Central memory CD8-positive, alpha-beta T cell (primary cell): ENCODE data around the gene TDRKH.

Experiments
- ATAC-seq: fragments of 150-1000 bp; cut with Tn5 transposase; replicated peaks from 2 replicates; pipeline ENCODE4 v1.10.0; 2022; ENCODE audit warnings: mild to moderate bottlenecking, moderate FRiP score, moderate number of reproducible peaks; ENCODE audit not compliant: poor library complexity, severe bottlenecking; ENCODE audit errors: extremely low read depth
- DNase-seq, 2 donors: peaks; one replicate each; pipeline ENCODE4 v3.0.0; 2021; ENCODE audit warnings: low spot score in 2 of 2
- H3K27ac Mint-ChIP-seq: one replicate; pipeline ENCODE4 v1.8.0; 2022; ENCODE audit warnings: low read depth, mild to moderate bottlenecking, moderate library complexity, mixed read lengths
- H3K27me3 Mint-ChIP-seq: one replicate; pipeline ENCODE4 v1.8.0; 2022; ENCODE audit warnings: mixed read lengths
- H3K36me3 Mint-ChIP-seq: one replicate; pipeline ENCODE4 v1.8.0; 2022; ENCODE audit warnings: mild to moderate bottlenecking, moderate library complexity, mixed read lengths; ENCODE audit not compliant: insufficient read depth
- H3K4me1 Mint-ChIP-seq: one replicate; pipeline ENCODE4 v1.8.0; 2022; ENCODE audit warnings: mixed read lengths
- H3K4me3 Mint-ChIP-seq: one replicate; pipeline ENCODE4 v1.8.0; 2022; ENCODE audit warnings: mild to moderate bottlenecking, moderate library complexity, mixed read lengths
- H3K9me3 Mint-ChIP-seq: one replicate; pipeline ENCODE4 v1.8.0; 2022; ENCODE audit warnings: mixed read lengths

The TDRKH gene

DNA sequence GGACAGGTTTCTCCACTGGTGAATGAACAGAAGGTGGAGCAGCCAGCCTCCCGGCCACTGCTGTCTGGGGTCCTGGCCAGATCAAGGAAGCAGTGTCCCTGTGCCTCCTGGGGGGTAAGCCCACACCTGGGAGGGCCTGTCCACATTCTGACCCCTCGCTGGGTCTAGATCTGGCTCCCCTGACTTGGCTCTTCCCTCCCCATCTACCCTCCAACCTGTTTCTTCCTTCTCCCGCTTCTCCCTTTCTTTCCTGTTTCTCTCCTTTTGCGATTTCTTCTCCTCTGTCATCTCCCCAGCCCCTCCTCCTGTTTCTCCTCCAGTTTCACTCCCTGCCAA lies 40.9 kb upstream of the TDRKH start:
- Mint-ChIP-seq H3K27ac (peak overlapping the region; percentile 83), H3K4me1 (peaks cover 62% of the 10 kb centered on the region)
- DNase-seq = no peak

DNA sequence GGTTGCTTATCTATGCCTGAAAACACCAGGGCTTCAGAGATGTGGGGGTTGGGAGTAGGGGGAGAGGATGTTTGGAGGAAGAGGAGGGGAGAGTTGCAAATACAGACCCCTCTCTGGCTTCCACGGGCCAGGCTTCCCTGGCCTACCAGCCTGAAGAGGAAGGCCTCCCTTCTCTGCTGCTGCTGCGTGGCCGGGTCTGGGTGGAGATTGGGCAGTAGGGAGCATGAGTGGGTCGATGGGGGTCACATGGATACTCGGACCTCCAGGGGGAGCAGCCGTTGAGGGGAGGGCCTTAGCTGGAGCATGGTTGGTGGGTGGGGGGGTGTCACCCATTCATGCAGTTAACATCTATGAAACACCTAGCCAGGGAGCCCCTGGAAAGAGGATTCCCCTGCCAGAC lies 39.8 kb upstream of the TDRKH start:
- H3K9me3 Mint-ChIP-seq = no peaks in the 10 kb centered on the region
- no peak for ATAC-seq
- no peak for DNase-seq
- H3K27me3 Mint-ChIP-seq = no peaks in the 10 kb centered on the region
- H3K4me1 Mint-ChIP-seq = peaks cover 62% of the 10 kb centered on the region
- peaks cover 8% of the 10 kb centered on the region for H3K36me3 Mint-ChIP-seq
- peak overlapping the region; percentile 82 for H3K27ac Mint-ChIP-seq
- H3K4me3 Mint-ChIP-seq = peak overlapping the region; percentile 57

More for the DNA sequence above, 40.9 kb upstream of the TDRKH start:
- Mint-ChIP-seq H3K4me3 (peak overlapping the region; percentile 57), H3K27me3 (no peaks in the 10 kb centered on the region), H3K9me3 (no peaks in the 10 kb centered on the region), H3K36me3 (peaks cover 8% of the 10 kb centered on the region)
- ATAC-seq = no peak

DNA sequence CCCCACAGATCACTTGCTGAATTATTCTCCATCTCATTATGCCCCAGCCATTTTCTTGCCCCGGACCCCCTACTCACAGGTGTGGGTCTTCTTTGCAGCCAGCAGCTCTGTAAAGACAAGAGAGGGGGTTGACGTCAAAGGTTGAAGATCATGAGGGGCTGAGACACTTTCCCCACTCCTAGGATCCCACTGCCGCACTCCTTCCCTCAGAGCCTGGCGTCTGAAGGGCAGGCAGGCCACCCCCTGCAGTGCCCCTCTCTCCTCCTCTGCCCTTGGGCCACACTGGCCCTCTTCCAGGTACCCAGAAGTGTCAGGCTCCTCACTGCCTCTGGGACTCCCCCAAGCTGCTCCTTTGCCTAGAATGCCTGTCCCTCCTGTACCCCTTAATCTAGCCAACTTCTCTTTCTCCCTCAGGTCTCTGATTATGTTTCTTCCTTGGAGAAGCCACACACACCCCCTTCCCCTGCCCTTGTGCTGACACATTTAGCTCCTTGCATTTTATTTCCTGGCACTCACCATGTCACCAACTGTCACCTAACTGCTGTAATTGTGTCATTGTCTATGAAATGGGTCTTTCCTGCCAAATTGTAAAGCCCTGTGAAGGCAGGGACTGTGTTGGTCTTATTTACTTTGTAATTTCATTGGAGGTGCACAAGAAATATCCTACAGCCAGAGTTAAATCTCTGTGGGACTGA lies 39.2 kb upstream of the TDRKH start:
- Mint-ChIP-seq H3K9me3 (no peaks in the 10 kb centered on the region), H3K36me3 (peaks cover 9% of the 10 kb centered on the region), H3K4me1 (peaks cover 62% of the 10 kb centered on the region), H3K27ac (peak overlapping the region; percentile 82), H3K27me3 (no peaks in the 10 kb centered on the region), H3K4me3 (peak overlapping the region; percentile 57)
- DNase-seq (no peak), ATAC-seq (no peak)

DNA sequence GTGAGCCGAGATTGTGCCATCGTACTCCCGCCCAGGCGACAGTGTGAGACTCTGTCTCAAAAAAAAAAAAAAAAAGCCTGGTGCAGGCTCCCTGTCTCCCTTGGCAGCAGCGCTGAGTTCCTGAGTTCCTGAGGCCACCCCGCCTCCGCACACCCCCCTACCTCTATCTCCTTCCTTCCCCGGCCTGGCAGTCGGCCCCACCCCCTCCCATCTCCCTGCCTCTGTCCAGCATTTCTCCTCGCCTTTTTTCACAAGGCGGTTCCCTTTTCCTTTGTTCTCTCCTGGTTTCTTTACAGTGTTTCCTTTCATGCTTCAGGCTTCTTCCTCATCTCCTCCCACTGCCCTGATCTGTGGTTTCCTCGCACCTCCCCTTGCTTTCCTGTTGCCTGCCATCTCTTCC lies 38.6 kb upstream of the TDRKH start:
- DNase-seq (no peak), ATAC-seq (no peak)
- Mint-ChIP-seq H3K9me3 (no peaks in the 10 kb centered on the region), H3K27me3 (no peaks in the 10 kb centered on the region), H3K4me1 (peaks cover 61% of the 10 kb centered on the region), H3K36me3 (peaks cover 11% of the 10 kb centered on the region), H3K27ac (peak overlapping the region; percentile 82), H3K4me3 (peak overlapping the region; percentile 57)

DNA sequence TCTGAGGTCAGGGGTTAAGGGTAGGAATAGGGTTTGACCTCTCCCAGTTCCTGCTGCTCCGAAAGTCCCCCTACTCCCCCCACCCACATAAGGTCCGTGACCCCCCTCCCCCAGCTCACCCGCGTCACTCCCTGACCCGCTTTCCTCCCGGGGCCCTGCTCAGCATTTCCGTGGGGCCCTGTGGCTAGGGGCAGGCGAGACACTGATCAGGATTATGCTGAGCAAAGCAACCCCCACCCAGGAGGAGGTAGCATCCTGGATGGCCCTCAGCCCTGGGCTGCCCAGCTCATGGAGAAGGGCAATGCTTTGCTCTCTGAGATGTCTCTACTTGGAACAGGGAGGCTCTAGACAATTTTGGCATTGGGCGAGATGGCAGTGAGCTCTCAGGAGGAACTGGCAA lies 37.6 kb upstream of the TDRKH start:
- no peak for DNase-seq
- Mint-ChIP-seq H3K4me1 (peaks cover 50% of the 10 kb centered on the region), H3K27ac (peak overlapping the region; percentile 43), H3K27me3 (no peaks in the 10 kb centered on the region), H3K4me3 (peak overlapping the region; percentile 44), H3K36me3 (peaks cover 11% of the 10 kb centered on the region), H3K9me3 (no peaks in the 10 kb centered on the region)
- ATAC-seq = no peak

DNA sequence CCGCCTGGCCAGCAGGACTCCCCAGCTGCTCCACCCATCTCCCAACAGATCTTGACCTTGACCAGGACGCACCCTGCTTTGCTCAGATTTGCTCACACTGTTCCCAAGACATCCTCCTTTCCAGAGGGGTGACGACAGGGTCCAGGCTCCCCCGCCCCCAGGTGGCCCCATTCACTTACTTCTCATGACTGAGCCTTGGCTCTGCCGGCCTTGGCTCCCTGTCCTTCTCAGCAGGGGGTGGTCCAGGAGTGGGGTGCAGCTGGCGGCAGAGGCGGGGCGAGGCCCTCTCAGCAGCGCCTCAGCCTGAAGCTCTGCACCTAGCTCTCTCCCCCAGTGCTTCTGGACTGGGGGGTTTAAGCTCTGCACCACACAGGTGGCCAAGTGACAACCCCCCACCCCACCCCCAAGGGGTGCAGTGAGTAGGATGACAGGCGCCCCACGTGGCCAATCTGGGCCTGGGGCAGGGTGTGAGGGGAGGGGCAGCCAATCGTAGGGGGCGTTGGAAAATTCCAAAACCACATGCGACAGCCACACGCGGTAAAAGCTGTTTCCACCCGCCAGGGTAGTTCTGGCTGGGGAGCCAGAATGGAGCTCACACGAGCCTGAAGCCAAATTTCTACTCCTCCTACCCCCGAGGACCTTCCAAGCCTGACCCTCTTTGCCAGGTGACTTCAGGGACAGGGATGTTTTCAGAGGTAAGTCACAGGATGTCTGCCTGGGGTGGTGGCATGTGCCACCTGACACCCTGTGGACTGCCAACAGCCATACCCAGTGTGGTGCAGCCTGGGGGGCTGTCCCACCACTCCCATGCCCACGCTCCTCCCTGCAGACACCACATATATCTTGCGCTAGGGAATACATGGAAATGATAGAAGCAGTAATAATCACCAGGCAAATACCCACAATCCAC lies 35.7 kb upstream of the TDRKH start:
- peak overlapping the region; percentile 91 for H3K27ac Mint-ChIP-seq

DNA sequence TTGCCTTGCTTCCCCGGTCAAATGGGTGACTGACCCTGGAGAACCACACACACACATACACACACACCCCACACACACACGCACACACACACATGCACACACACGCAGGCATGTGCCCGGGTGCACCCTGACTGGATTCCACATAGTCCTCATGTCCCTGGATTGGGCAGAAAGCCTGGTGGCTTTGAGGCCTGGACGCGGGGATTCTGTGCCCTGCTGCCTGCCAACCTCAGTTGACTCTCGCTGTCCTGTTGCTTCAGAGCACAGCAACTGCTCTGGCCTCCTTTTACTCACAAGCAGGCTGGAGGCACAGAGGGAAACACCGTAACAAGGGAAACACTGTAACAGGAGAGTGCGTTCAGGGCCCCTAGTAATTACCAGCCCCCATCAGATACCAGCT lies 34.9 kb upstream of the TDRKH start:
- Mint-ChIP-seq H3K36me3 (peaks cover 5% of the 10 kb centered on the region), H3K4me1 (peaks cover 46% of the 10 kb centered on the region), H3K4me3 (peak overlapping the region; percentile 42), H3K9me3 (no peaks in the 10 kb centered on the region), H3K27me3 (no peaks in the 10 kb centered on the region), H3K27ac (peak overlapping the region; percentile 91)
- DNase-seq (no peak), ATAC-seq (no peak)

More for the DNA sequence above, 35.7 kb upstream of the TDRKH start:
- ATAC-seq (no peak), DNase-seq (no peak)
- H3K4me3 Mint-ChIP-seq = peak overlapping the region; percentile 42
- peaks cover 8% of the 10 kb centered on the region for H3K36me3 Mint-ChIP-seq
- H3K4me1 Mint-ChIP-seq = peaks cover 46% of the 10 kb centered on the region
- no peaks in the 10 kb centered on the region for H3K27me3 Mint-ChIP-seq
- H3K9me3 Mint-ChIP-seq = no peaks in the 10 kb centered on the region

DNA sequence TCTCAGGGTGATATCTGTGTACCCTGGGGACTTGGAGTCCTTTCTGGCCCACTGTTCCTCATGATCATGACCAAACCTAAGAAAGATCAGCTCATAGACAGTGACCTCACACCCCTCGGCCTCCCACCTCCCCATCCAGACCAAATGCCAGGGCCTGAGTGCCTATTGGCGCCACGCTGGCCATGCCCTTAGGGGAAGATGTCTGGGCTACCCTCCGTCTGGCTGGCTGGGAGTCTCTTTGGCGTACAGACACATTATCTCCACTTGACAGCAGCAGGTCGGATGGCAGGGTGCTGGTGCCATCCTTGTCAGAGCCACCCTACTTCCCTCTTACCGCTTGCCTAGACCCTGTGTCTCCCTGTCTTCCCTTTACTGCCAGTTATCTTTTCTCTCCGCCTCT lies 32.9 kb upstream of the TDRKH start:
- DNase-seq = no peak
- H3K27me3 Mint-ChIP-seq = no peaks in the 10 kb centered on the region
- no peak overlapping the region for H3K27ac Mint-ChIP-seq
- H3K4me3 Mint-ChIP-seq = peak overlapping the region; percentile 59
- peaks cover 6% of the 10 kb centered on the region for H3K36me3 Mint-ChIP-seq
- no peak for ATAC-seq
- H3K4me1 Mint-ChIP-seq = peaks cover 33% of the 10 kb centered on the region
- H3K9me3 Mint-ChIP-seq = no peaks in the 10 kb centered on the region

DNA sequence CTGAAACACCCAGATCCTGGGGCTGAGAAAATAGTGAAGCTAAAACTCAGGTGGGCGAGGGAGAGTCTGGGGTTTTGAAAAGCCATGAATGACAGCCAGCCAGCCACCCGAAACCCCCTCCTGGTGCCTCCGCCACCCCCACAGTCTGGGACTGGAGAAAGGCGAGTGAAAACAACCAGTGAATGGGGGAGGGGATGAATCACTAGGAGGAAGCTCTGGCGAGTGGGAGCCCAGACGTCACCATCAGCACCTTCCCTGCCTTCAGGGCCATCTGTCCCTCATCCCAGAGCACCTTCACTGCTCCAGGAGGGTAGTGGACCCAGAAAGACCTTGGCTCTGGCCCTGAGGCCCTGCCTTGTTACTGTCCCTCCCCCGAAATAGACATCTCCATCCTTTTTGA lies 32.1 kb upstream of the TDRKH start:
- H3K27ac Mint-ChIP-seq = peak overlapping the region; percentile 41

DNA sequence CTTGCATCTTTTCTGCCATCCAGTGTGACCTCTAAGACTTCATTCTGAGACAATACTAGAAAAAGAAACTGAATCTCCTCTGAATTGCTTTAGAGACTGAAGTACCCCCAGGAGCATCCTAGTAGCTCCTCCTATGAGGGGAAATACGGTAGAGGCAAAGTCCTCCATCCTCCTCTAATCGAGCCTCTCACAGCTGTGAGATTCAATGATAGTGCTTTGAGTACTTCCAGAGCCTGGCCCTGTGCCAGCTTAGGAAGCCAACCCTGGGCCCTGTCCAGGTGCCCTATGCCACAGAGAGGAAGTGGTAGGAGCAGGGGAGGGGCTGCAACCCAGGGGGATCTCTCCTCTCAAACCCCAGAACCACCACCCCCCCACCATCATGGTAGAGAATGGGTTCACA lies 30.6 kb upstream of the TDRKH start:
- ATAC-seq (no peak), DNase-seq (no peak)
- peaks cover 4% of the 10 kb centered on the region for H3K36me3 Mint-ChIP-seq
- H3K4me1 Mint-ChIP-seq = peaks cover 43% of the 10 kb centered on the region
- no peaks in the 10 kb centered on the region for H3K27me3 Mint-ChIP-seq
- no peaks in the 10 kb centered on the region for H3K9me3 Mint-ChIP-seq
- H3K4me3 Mint-ChIP-seq = no peak overlapping the region
- H3K27ac Mint-ChIP-seq = peak overlapping the region; percentile 26

More for the DNA sequence above, 32.1 kb upstream of the TDRKH start:
- H3K4me1 Mint-ChIP-seq = peaks cover 29% of the 10 kb centered on the region
- H3K9me3 Mint-ChIP-seq = no peaks in the 10 kb centered on the region
- H3K27me3 Mint-ChIP-seq = no peaks in the 10 kb centered on the region
- DNase-seq (no peak), ATAC-seq (no peak)
- peak overlapping the region; percentile 59 for H3K4me3 Mint-ChIP-seq
- peaks cover 6% of the 10 kb centered on the region for H3K36me3 Mint-ChIP-seq

DNA sequence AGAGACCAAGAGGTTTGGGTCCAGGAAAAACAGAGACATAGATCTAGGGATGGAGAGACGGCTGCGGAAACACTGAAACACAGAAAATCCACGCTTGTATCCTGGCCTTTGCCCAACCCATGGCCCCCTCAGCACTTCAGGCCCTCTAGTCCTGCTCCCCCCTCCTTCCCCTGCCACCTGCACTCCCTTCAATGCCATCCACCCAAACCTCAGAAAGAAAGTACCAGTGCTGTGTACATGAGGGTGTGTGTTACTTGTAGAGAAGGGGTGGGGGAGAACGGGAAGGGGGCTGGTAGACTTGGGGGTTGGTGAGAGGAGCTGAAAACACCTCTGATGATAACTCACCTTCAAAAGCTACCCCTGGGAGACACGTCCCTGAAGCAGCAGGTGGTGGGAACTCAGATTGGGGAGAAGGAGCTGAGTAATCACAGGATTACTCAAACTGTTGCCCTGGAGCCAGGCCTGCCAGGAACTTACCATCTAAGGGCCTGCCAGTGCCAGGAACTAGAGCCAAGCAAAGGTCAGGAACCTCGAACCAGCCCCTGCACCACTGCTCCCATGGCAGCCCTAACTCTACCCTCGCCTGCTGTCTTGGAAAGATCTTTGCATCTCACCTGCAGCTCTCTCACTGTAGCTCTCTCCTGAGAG lies 29.8 kb upstream of the TDRKH start:
- Mint-ChIP-seq H3K27me3 (no peaks in the 10 kb centered on the region), H3K4me3 (no peak overlapping the region), H3K36me3 (peaks cover 4% of the 10 kb centered on the region), H3K27ac (peak overlapping the region; percentile 67), H3K9me3 (no peaks in the 10 kb centered on the region), H3K4me1 (peaks cover 51% of the 10 kb centered on the region)
- DNase-seq (no peak), ATAC-seq (no peak)

DNA sequence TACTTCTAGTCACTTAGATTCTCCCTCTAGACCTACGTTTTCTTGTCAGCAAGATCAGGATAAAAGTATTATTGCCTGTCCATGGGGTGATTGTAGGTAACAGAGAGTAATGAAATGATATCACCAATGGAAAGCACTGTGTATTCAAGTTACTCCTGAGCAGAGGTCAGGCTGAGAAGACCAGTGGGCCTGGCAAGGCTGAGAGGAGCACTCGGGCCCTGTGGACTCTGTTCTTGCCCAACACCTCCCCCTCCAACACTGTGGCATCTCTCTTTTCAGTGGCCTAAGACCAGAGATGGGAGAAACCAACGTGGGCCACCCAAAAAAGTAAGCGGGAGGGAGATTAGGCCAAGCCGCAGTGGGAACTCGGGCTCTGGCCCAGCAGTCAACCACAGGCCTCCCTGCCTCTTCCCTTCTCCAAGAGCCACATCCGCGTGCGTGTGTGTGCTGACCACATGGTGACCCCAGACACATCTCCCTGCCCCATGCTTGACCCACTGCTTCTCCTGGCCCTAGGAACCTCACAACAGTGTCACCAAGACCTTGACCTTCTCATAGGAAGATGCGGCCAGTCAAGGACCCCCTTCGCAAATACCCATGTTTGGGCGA lies 29.0 kb upstream of the TDRKH start:
- Mint-ChIP-seq H3K4me1 (peaks cover 57% of the 10 kb centered on the region), H3K27me3 (no peaks in the 10 kb centered on the region), H3K9me3 (no peaks in the 10 kb centered on the region), H3K4me3 (no peak overlapping the region), H3K27ac (peak overlapping the region; percentile 67), H3K36me3 (peaks cover 1% of the 10 kb centered on the region)
- no peak for DNase-seq
- no peak for ATAC-seq
